Astrocyte (in vitro differentiated cells and primary cell): ENCODE measurements around the gene SLC25A20. TPM values are rescaled to one million over a fixed set of nuclear protein-coding genes. Genes with fewer than 3 reads are reported as not detected.

Experiments
- DNase-seq: peaks from one replicate; pipeline ENCODE4 v3.0.0-alpha.2; 2010; ENCODE audit warnings: low read depth
- FAIRE-seq: peaks from 2 replicates; lab custom pipeline; 2011; peaks lifted over from hg19 to GRCh38; lab: Jason Lieb, UNC
- H2AFZ ChIP-seq: 2 replicates; pipeline ENCODE4 v1.6.0; 2012; ENCODE audit warnings: low read depth, low read length, inconsistent platforms
- H3K27ac ChIP-seq: 2 replicates; pipeline ENCODE4 v1.5.1; 2011; ENCODE audit warnings: low read depth, low read length, inconsistent platforms
- H3K27me3 ChIP-seq: 2 replicates; pipeline ENCODE4 v1.6.0; 2011; ENCODE audit warnings: low read length, inconsistent platforms; ENCODE audit not compliant: insufficient read depth
- H3K36me3 ChIP-seq: 2 replicates; pipeline ENCODE4 v1.5.1; 2011; ENCODE audit warnings: low read length, inconsistent platforms; ENCODE audit not compliant: insufficient read depth
- H3K4me1 ChIP-seq: 2 replicates; pipeline ENCODE4 v1.5.1; 2011; ENCODE audit warnings: low read length, inconsistent platforms; ENCODE audit not compliant: insufficient read depth
- H3K4me2 ChIP-seq: 2 replicates; pipeline ENCODE4 v1.6.0; 2012; ENCODE audit warnings: low read length, inconsistent platforms
- H3K4me3 ChIP-seq: 2 replicates; pipeline ENCODE4 v1.5.1; 2011; ENCODE audit warnings: low read depth, mild to moderate bottlenecking, low read length, inconsistent platforms; ENCODE audit not compliant: insufficient read depth
- H3K79me2 ChIP-seq: 2 replicates; pipeline ENCODE4 v1.6.0; 2012; ENCODE audit warnings: mild to moderate bottlenecking, low read length, inconsistent platforms; ENCODE audit not compliant: insufficient read depth
- H3K9ac ChIP-seq: 2 replicates; pipeline ENCODE4 v1.6.0; 2012; ENCODE audit warnings: mild to moderate bottlenecking, low read length, inconsistent platforms
- H3K9me3 ChIP-seq: 2 replicates; pipeline ENCODE4 v1.5.1; 2012; ENCODE audit warnings: low read depth, mild to moderate bottlenecking, low read length, inconsistent platforms; ENCODE audit not compliant: insufficient read depth
- H4K20me1 ChIP-seq: 2 replicates; pipeline ENCODE4 v1.6.0; 2012; ENCODE audit warnings: low read length, inconsistent platforms; ENCODE audit not compliant: insufficient read depth
- H3K27ac Mint-ChIP-seq: one replicate; pipeline ENCODE4 v1.8.0; 2021; ENCODE audit warnings: mild to moderate bottlenecking, mixed read lengths; ENCODE audit not compliant: unreplicated experiment
- H3K27me3 Mint-ChIP-seq: one replicate; pipeline ENCODE4 v1.8.0; 2021; ENCODE audit warnings: low read depth, mixed read lengths; ENCODE audit not compliant: unreplicated experiment
- H3K36me3 Mint-ChIP-seq: one replicate; pipeline ENCODE4 v1.8.0; 2021; ENCODE audit warnings: low read depth, mixed read lengths; ENCODE audit not compliant: unreplicated experiment
- H3K4me1 Mint-ChIP-seq: one replicate; pipeline ENCODE4 v1.8.0; 2021; ENCODE audit warnings: low read depth, mixed read lengths; ENCODE audit not compliant: unreplicated experiment
- H3K4me3 Mint-ChIP-seq: one replicate; pipeline ENCODE4 v1.8.0; 2021; ENCODE audit warnings: mild to moderate bottlenecking, moderate library complexity, mixed read lengths; ENCODE audit not compliant: unreplicated experiment
- H3K9me3 Mint-ChIP-seq: one replicate; pipeline ENCODE4 v1.8.0; 2021; ENCODE audit warnings: mild to moderate bottlenecking, mixed read lengths; ENCODE audit not compliant: unreplicated experiment
- CTCF ChIP-seq: IDR thresholded peaks from 2 replicates; pipeline ENCODE4 v1.5.1; 2011; ENCODE audit warnings: low read depth, mild to moderate bottlenecking, inconsistent platforms, low read length, moderate library complexity; ENCODE audit not compliant: insufficient read depth
- EZH2 ChIP-seq: IDR thresholded peaks from 2 replicates; pipeline ENCODE4 v1.6.1; 2012; ENCODE audit warnings: mild to moderate bottlenecking, low read length, inconsistent platforms; ENCODE audit not compliant: insufficient read depth
- total RNA-seq: library from RNA; stranded (reverse); gene quantifications from 2 replicates; pipeline ENCODE4 v1.2.1, GENCODE V29; 2021

SLC25A20 gene
- total RNA-seq, 1 donor from 2014 or later, result 25.0 TPM

GRCh38 chr3:48945432-48945831 is 46.8 kb upstream of the SLC25A20 start:
- Mint-ChIP-seq H3K27ac (no peak overlapping the region), H3K36me3 (peaks cover 6% of the 10 kb centered on the region), H3K9me3 (no peaks in the 10 kb centered on the region), H3K4me1 (peaks cover 19% of the 10 kb centered on the region), H3K4me3 (no peak overlapping the region), H3K27me3 (no peaks in the 10 kb centered on the region)
- Histone ChIP-seq H3K9ac (no peak overlapping the region), H3K36me3 (no peaks in the 10 kb centered on the region), H3K27ac (no peak overlapping the region), H3K4me3 (no peak overlapping the region), H3K9me3 (no peaks in the 10 kb centered on the region), H3K4me1 (no peaks in the 10 kb centered on the region), H2AFZ (no peak overlapping the region), H4K20me1 (peaks cover 58% of the 10 kb centered on the region), H3K4me2 (no peak overlapping the region), H3K79me2 (peaks cover 60% of the 10 kb centered on the region), H3K27me3 (no peaks in the 10 kb centered on the region)
- no peak for TF ChIP-seq EZH2
- TF ChIP-seq CTCF, result no peak
- DNase-seq (no peak), FAIRE-seq (no peak)

GRCh38 chr3:48938689-48939088 is 40.0 kb upstream of the SLC25A20 start:
- H4K20me1 ChIP-seq, result peaks cover 46% of the 10 kb centered on the region
- H3K36me3 Mint-ChIP-seq, result peaks cover 11% of the 10 kb centered on the region
- no peak overlapping the region for H3K4me3 Mint-ChIP-seq

More at GRCh38 chr3:48938689-48939088, 40.0 kb upstream of the SLC25A20 start:
- H3K9ac ChIP-seq, result no peak overlapping the region
- no peaks in the 10 kb centered on the region for H3K27me3 Mint-ChIP-seq
- H3K4me1 Mint-ChIP-seq, result no peaks in the 10 kb centered on the region
- peaks cover 74% of the 10 kb centered on the region for H3K79me2 ChIP-seq
- H3K9me3 Mint-ChIP-seq, result no peaks in the 10 kb centered on the region
- H3K4me2 ChIP-seq, result no peak overlapping the region
- no peak overlapping the region for H2AFZ ChIP-seq
- H3K4me1 ChIP-seq, result no peaks in the 10 kb centered on the region
- no peak for DNase-seq
- FAIRE-seq, result no peak
- no peaks in the 10 kb centered on the region for H3K9me3 ChIP-seq
- H3K27ac ChIP-seq, result no peak overlapping the region
- H3K27me3 ChIP-seq, result no peaks in the 10 kb centered on the region
- H3K4me3 ChIP-seq, result no peak overlapping the region
- H3K36me3 ChIP-seq, result peaks cover 9% of the 10 kb centered on the region
- H3K27ac Mint-ChIP-seq, result no peak overlapping the region
- no peak for TF ChIP-seq EZH2
- TF ChIP-seq CTCF, result no peak
